ENCODE data around the gene ABCC4. TPM values are rescaled to one million over a fixed set of nuclear protein-coding genes. Genes with fewer than 3 reads are reported as not detected.

Gene ABCC4
- total and polyA plus RNA-seq, 2 experiments from 2014 or later: 9.8 to 23.3 TPM

DNA sequence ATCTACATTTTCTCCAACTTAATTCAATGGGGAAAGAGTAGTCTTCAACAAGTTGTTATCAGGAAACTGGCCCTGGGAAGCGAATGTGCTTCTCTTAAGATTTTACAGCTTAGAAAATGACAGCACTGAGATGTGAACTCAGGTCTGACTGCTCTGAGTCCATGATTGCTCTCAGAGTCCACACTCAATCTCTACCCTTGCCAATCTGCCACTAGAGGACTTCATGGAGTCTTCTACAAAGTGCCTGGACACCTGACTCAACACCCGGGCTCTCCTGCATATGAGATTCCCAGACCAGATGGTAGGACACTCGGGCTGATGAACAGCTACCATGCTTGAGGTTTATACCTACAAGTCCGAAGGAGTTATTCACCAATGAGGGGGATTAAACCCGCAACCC is 74.8 kb downstream of the ABCC4 start:
- H3K9me2 ChIP-seq (replicated peaks; ENCODE audit: insufficient read depth): no peaks in the 10 kb centered on the region
- H3K36me3 ChIP-seq (replicated peaks; ENCODE audit: insufficient read depth, low read depth): no peaks in the 10 kb centered on the region
- no peak overlapping the region for H3K4me2 ChIP-seq
- no peaks in the 10 kb centered on the region for H3K79me2 ChIP-seq
- H3K27me3 ChIP-seq: no peaks in the 10 kb centered on the region
- no peaks in the 10 kb centered on the region for H3K4me1 ChIP-seq (ENCODE audit: insufficient read depth)
- H2AFZ ChIP-seq: no peak overlapping the region
- H3K27ac ChIP-seq: no peak overlapping the region
- H3K4me3 ChIP-seq: no peak overlapping the region
- 94% methylated on average over 5 of the region's 5 CpGs for WGBS (ENCODE audit: low lambda C conversion rate, missing lambda C conversion rate)
- no peaks in the 10 kb centered on the region for H3K9me3 ChIP-seq (ENCODE audit: low read depth)
- TF ChIP-seq, protein P1, sequence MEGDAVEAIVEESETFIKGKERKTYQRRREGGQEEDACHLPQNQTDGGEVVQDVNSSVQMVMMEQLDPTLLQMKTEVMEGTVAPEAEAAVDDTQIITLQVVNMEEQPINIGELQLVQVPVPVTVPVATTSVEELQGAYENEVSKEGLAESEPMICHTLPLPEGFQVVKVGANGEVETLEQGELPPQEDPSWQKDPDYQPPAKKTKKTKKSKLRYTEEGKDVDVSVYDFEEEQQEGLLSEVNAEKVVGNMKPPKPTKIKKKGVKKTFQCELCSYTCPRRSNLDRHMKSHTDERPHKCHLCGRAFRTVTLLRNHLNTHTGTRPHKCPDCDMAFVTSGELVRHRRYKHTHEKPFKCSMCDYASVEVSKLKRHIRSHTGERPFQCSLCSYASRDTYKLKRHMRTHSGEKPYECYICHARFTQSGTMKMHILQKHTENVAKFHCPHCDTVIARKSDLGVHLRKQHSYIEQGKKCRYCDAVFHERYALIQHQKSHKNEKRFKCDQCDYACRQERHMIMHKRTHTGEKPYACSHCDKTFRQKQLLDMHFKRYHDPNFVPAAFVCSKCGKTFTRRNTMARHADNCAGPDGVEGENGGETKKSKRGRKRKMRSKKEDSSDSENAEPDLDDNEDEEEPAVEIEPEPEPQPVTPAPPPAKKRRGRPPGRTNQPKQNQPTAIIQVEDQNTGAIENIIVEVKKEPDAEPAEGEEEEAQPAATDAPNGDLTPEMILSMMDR (IDR thresholded peaks at IDR 0.05; ENCODE audit: poor library complexity): no peak
- no peak for DNase-seq (ENCODE audit: low spot score)
- H4K20me1 ChIP-seq (ENCODE audit: insufficient read depth, poor library complexity, severe bottlenecking): no peaks in the 10 kb centered on the region

DNA sequence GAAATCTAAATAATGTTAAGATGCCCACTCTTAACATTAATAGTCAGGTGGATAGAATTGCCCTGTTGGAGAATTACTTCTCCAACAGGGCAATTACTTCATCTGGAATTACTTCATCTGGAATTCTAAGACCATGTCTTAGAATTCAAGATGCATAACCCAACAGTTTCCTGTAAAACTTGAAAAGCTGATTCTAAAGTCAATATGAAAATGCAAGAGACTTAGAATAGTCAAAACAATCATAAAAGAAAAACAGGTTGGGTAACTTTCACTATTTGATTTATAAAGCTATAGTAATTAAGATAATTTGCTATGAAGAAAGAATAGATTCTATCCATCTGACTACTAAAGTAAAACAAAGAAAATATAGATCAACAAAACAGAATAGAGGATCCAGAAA is 75.2 kb downstream of the ABCC4 start:
- Histone ChIP-seq H3K27ac (no peak overlapping the region), H3K79me2 (no peaks in the 10 kb centered on the region), H3K4me2 (no peak overlapping the region), H2AFZ (no peak overlapping the region), H3K4me3 (no peak overlapping the region), H3K9me2 (replicated peaks; ENCODE audit: insufficient read depth) (no peaks in the 10 kb centered on the region), H3K9me3 (ENCODE audit: low read depth) (no peaks in the 10 kb centered on the region), H3K27me3 (no peaks in the 10 kb centered on the region), H3K4me1 (ENCODE audit: insufficient read depth) (no peaks in the 10 kb centered on the region), H4K20me1 (ENCODE audit: insufficient read depth, poor library complexity, severe bottlenecking) (no peaks in the 10 kb centered on the region), H3K36me3 (replicated peaks; ENCODE audit: insufficient read depth, low read depth) (no peaks in the 10 kb centered on the region)
- no peak for DNase-seq (ENCODE audit: low spot score)
- TF ChIP-seq EZH2phosphoT487 (IDR thresholded peaks at IDR 0.05; ENCODE audit: low read depth, severe bottlenecking, unreplicated experiment) (no peak), EZH2 (IDR thresholded peaks at IDR 0.05; ENCODE audit: borderline replicate concordance) (no peak)
- TF ChIP-seq, protein P1 (IDR thresholded peaks at IDR 0.05; ENCODE audit: poor library complexity): no peak

DNA sequence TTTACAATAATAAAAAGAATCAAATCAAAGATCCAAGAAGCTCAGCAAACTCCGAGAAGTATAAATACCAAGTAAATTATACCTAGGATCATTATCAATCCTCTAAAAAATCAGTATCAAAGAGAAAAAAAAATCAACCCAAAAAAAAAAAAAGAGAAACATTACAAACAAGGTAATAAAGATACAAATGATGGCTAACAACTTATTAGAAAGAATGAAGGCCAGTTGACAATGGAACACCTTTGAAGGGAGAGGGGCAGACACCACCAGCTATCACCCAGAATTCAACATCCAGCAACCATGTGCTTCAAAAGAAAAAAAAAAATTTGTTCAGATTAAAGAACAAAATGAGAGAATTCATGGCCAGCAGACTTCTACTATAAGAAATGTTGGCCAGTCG is 77.2 kb downstream of the ABCC4 start:
- Histone ChIP-seq H3K9me2 (replicated peaks; ENCODE audit: insufficient read depth) (no peaks in the 10 kb centered on the region), H3K79me2 (no peaks in the 10 kb centered on the region), H4K20me1 (ENCODE audit: insufficient read depth, poor library complexity, severe bottlenecking) (no peaks in the 10 kb centered on the region), H3K27me3 (no peaks in the 10 kb centered on the region), H3K27ac (no peak overlapping the region), H3K36me3 (replicated peaks; ENCODE audit: insufficient read depth, low read depth) (no peaks in the 10 kb centered on the region), H3K4me2 (no peak overlapping the region), H3K4me3 (no peak overlapping the region), H2AFZ (no peak overlapping the region), H3K4me1 (ENCODE audit: insufficient read depth) (no peaks in the 10 kb centered on the region), H3K9me3 (ENCODE audit: low read depth) (no peaks in the 10 kb centered on the region)
- no peak for DNase-seq (ENCODE audit: low spot score)
- WGBS (ENCODE audit: low lambda C conversion rate, missing lambda C conversion rate): 100% methylated on average over 2 of the region's 2 CpGs
- TF ChIP-seq EZH2phosphoT487 (IDR thresholded peaks at IDR 0.05; ENCODE audit: low read depth, severe bottlenecking, unreplicated experiment) (no peak), EZH2 (IDR thresholded peaks at IDR 0.05; ENCODE audit: borderline replicate concordance) (no peak)
- TF ChIP-seq, protein P1 (IDR thresholded peaks at IDR 0.05; ENCODE audit: poor library complexity): no peak

DNA sequence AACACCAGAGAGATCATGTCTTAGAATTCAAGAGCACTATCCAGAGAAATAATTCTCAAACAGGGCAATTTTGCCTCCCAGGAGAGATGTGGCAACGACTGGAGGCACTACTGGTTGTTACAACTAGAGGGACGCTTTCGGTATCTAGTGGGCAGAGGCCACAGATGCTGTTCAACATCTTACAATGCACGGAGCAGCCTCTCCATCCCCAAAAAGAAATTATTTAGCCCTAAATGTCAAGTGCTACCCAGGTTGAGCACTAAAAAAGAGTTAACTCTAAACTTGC is 78.6 kb downstream of the ABCC4 start:
- WGBS (ENCODE audit: low lambda C conversion rate, missing lambda C conversion rate): 93% methylated on average over 4 of the region's 4 CpGs
- TF ChIP-seq EZH2phosphoT487 (IDR thresholded peaks at IDR 0.05; ENCODE audit: low read depth, severe bottlenecking, unreplicated experiment) (no peak), EZH2 (IDR thresholded peaks at IDR 0.05; ENCODE audit: borderline replicate concordance) (no peak)
- TF ChIP-seq, protein P1 (IDR thresholded peaks at IDR 0.05; ENCODE audit: poor library complexity): no peak
- no peaks in the 10 kb centered on the region for H3K79me2 ChIP-seq
- no peak overlapping the region for H3K4me3 ChIP-seq
- no peaks in the 10 kb centered on the region for H3K9me2 ChIP-seq (replicated peaks; ENCODE audit: insufficient read depth)
- no peaks in the 10 kb centered on the region for H4K20me1 ChIP-seq (ENCODE audit: insufficient read depth, poor library complexity, severe bottlenecking)
- H3K36me3 ChIP-seq (replicated peaks; ENCODE audit: insufficient read depth, low read depth): no peaks in the 10 kb centered on the region
- no peak overlapping the region for H3K27ac ChIP-seq
- H3K4me1 ChIP-seq (ENCODE audit: insufficient read depth): no peaks in the 10 kb centered on the region
- no peak overlapping the region for H3K4me2 ChIP-seq
- no peaks in the 10 kb centered on the region for H3K9me3 ChIP-seq (ENCODE audit: low read depth)
- H2AFZ ChIP-seq: no peak overlapping the region
- no peak for DNase-seq (ENCODE audit: low spot score)
- no peaks in the 10 kb centered on the region for H3K27me3 ChIP-seq

Measured in hepatocyte (in vitro differentiated cells).